ENCODE measurements around the gene PTCH1. TPM values are rescaled to one million over a fixed set of nuclear protein-coding genes. Genes with fewer than 3 reads are reported as not detected.

The PTCH1 gene
- total RNA-seq, 2 donors from 2014 or later, result 26.0 to 32.9 TPM

DNA sequence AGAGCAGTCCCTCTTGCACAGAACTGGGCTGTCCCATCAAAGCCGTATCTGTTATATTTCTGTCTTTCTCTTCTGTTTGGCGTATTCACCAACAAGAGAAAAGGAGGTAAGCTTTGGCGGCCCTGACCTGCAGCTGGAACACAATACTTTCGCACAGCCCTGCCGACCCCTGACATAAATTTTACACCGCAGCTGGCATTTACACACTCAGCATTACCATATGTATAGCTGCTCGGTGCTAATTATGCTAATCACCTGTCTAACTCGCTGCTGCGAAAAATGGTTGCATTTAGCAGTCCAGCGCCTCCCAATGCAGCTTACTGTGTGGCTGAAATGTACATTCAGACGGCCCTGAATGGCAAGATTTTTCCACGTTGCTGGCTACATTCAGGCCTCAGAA, 20.8 kb downstream of the PTCH1 start:
- Histone ChIP-seq H3K27me3 (ENCODE audit: control insufficient read depth, insufficient read depth, low read length, poor library complexity, severe bottlenecking) (no peaks in the 10 kb centered on the region), H3K4me1 (ENCODE audit: control insufficient read depth, insufficient read depth, low read length) (peaks cover 4% of the 10 kb centered on the region), H3K4me3 (ENCODE audit: low read length) (no peak overlapping the region), H3K27ac (ENCODE audit: low read depth, low read length) (peak overlapping the region; percentile 95), H3K9ac (ENCODE audit: extremely low read depth, low read length, poor library complexity, severe bottlenecking) (no peak overlapping the region), H3K9me3 (ENCODE audit: control insufficient read depth, low read length) (no peaks in the 10 kb centered on the region), H3K36me3 (ENCODE audit: control insufficient read depth, insufficient read depth, low read length) (peaks cover 9% of the 10 kb centered on the region)
- H3K36me3 Mint-ChIP-seq (ENCODE audit: low read depth), result peaks cover 12% of the 10 kb centered on the region
- no peak overlapping the region for H3K4me3 Mint-ChIP-seq
- H3K27me3 Mint-ChIP-seq (ENCODE audit: insufficient read depth), result peaks cover 24% of the 10 kb centered on the region
- TF ChIP-seq, protein P1, sequence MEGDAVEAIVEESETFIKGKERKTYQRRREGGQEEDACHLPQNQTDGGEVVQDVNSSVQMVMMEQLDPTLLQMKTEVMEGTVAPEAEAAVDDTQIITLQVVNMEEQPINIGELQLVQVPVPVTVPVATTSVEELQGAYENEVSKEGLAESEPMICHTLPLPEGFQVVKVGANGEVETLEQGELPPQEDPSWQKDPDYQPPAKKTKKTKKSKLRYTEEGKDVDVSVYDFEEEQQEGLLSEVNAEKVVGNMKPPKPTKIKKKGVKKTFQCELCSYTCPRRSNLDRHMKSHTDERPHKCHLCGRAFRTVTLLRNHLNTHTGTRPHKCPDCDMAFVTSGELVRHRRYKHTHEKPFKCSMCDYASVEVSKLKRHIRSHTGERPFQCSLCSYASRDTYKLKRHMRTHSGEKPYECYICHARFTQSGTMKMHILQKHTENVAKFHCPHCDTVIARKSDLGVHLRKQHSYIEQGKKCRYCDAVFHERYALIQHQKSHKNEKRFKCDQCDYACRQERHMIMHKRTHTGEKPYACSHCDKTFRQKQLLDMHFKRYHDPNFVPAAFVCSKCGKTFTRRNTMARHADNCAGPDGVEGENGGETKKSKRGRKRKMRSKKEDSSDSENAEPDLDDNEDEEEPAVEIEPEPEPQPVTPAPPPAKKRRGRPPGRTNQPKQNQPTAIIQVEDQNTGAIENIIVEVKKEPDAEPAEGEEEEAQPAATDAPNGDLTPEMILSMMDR (conservative IDR thresholded peaks at IDR 0.05), result no peak
- H3K4me1 Mint-ChIP-seq, result peaks cover 43% of the 10 kb centered on the region
- H3K9me3 Mint-ChIP-seq, result no peaks in the 10 kb centered on the region
- no peak for DNase-seq
- no peak overlapping the region for H3K27ac Mint-ChIP-seq
- 50 to 57% methylated on average over 7 to 12 of the region's 12 CpGs for WGBS, 2 experiments (ENCODE audit: insufficient coverage in 1 of 2, insufficient read length in 1 of 2)

DNA sequence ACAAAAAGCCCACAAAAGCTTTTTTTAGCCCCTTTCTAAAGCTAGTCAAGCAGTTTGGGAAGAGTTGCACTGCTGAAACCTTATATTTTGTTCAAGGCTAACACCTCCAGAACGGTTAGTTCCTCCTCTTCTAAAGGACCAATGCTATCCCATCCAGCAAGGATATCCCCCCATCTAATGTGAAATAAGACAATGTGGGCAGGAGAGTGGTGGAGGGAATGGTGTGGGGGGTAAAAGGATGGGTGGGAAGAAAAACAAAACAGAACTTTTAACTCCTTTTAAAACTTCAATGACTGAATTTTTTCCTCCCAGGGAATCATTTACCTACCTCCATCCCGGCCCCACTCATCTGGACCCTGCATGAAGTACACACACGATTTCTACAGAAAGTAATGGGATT, 21.2 kb downstream of the PTCH1 start:
- no peak for DNase-seq
- Mint-ChIP-seq H3K9me3 (no peaks in the 10 kb centered on the region), H3K36me3 (ENCODE audit: low read depth) (peaks cover 12% of the 10 kb centered on the region), H3K4me3 (no peak overlapping the region), H3K27ac (no peak overlapping the region), H3K27me3 (ENCODE audit: insufficient read depth) (peaks cover 24% of the 10 kb centered on the region), H3K4me1 (peaks cover 45% of the 10 kb centered on the region)
- 82% methylated on average over 3 of the region's 3 CpGs; no CpG with 5 or more reads in 1 of the 2 experiments for WGBS, 2 experiments (ENCODE audit: insufficient coverage in 1 of 2, insufficient read length in 1 of 2)
- H3K27me3 ChIP-seq (ENCODE audit: control insufficient read depth, insufficient read depth, low read length, poor library complexity, severe bottlenecking), result no peaks in the 10 kb centered on the region
- H3K27ac ChIP-seq (ENCODE audit: low read depth, low read length), result peak overlapping the region; percentile 95
- H3K9me3 ChIP-seq (ENCODE audit: control insufficient read depth, low read length), result no peaks in the 10 kb centered on the region
- H3K9ac ChIP-seq (ENCODE audit: extremely low read depth, low read length, poor library complexity, severe bottlenecking), result no peak overlapping the region
- H3K4me1 ChIP-seq (ENCODE audit: control insufficient read depth, insufficient read depth, low read length), result peaks cover 4% of the 10 kb centered on the region
- peaks cover 8% of the 10 kb centered on the region for H3K36me3 ChIP-seq (ENCODE audit: control insufficient read depth, insufficient read depth, low read length)
- H3K4me3 ChIP-seq (ENCODE audit: low read length), result no peak overlapping the region
- TF ChIP-seq, protein P1 (conservative IDR thresholded peaks at IDR 0.05), result no peak

DNA sequence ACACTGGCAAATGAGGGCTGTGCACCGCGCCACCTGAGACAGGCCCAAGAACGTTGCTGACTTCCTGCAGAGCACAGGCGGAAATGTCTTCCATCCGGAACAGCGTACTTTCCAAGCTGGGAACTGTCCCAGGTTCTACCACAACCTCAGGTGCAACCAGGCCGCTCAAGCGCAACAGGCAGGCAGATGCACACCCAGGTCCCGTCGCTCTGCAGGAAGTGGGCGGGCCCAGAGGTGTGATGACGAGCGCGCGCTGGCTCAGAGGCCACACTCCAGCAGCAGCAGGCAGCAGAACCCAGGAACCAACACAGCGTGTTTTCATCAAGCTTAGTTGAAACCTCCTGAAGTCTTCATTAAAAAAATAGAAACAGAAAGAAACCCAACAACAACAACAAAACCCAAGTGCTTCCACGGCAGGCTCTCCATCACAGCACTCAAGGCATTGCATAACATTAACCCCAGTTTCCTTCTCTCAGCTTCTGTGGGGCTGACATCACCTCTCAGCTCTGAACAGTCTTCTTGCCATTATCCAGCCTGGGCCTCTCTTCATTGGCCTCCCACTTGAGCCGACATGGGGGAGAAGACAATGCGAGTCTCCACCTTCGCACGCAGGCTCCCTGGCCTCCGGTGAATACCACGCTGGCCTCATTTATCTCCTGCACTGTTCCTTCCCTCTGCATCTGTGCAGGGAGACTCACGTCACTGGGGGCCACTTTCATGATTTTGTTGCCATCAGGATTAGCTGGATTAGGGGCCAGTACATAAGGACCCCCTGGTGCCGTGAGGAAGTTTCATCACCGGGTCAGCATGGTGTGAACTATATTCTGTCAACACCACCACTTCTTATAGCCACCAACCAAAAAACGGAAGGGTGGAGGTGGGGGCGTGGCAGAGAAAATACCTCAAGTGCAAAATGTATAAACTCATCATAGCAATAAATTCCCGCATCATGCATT, 22.1 kb downstream of the PTCH1 start:
- no peaks in the 10 kb centered on the region for H3K27me3 ChIP-seq (ENCODE audit: control insufficient read depth, insufficient read depth, low read length, poor library complexity, severe bottlenecking)

More for the DNA sequence above, 22.1 kb downstream of the PTCH1 start:
- Histone ChIP-seq H3K36me3 (ENCODE audit: control insufficient read depth, insufficient read depth, low read length) (peaks cover under 1% of the 10 kb centered on the region), H3K9ac (ENCODE audit: extremely low read depth, low read length, poor library complexity, severe bottlenecking) (no peak overlapping the region), H3K9me3 (ENCODE audit: control insufficient read depth, low read length) (no peaks in the 10 kb centered on the region), H3K4me3 (ENCODE audit: low read length) (no peak overlapping the region), H3K27ac (ENCODE audit: low read depth, low read length) (peak overlapping the region; percentile 95), H3K4me1 (ENCODE audit: control insufficient read depth, insufficient read depth, low read length) (peaks cover 4% of the 10 kb centered on the region)
- Mint-ChIP-seq H3K27ac (peak overlapping the region; percentile 50), H3K4me3 (peak overlapping the region; percentile 12), H3K36me3 (ENCODE audit: low read depth) (peaks cover 7% of the 10 kb centered on the region), H3K4me1 (peaks cover 46% of the 10 kb centered on the region), H3K9me3 (no peaks in the 10 kb centered on the region), H3K27me3 (ENCODE audit: insufficient read depth) (peaks cover 24% of the 10 kb centered on the region)
- peak; percentile 87 for DNase-seq
- whole genome bisulfite sequencing, 2 experiments (ENCODE audit: insufficient coverage in 1 of 2, insufficient read length in 1 of 2), result 82 to 85% methylated on average over 22 to 29 of the region's 29 CpGs
- TF ChIP-seq, protein P1 (conservative IDR thresholded peaks at IDR 0.05), result no peak

All from endodermal cell (in vitro differentiated cells).